Testis (tissue), 5 donors: ENCODE data around the gene ICAM2. TPM values are rescaled to one million over a fixed set of nuclear protein-coding genes. Genes with fewer than 3 reads are reported as not detected.

ENCODE experiments used
- DNase-seq: peaks from one replicate; pipeline ENCODE4 v3.0.0-alpha.2; 2019
- H3K27ac ChIP-seq, 2 donors: fragments of 200-600 bp; sonication (generic); one replicate each; pipeline ENCODE4 v1.5.1; 2019
- H3K27me3 ChIP-seq: fragments of 200-600 bp; sonication (generic); one replicate; pipeline ENCODE4 v1.5.1; 2019
- H3K36me3 ChIP-seq: fragments of 200-600 bp; sonication (generic); one replicate; pipeline ENCODE4 v1.5.1; 2017; ENCODE audit warnings: low read depth; ENCODE audit errors: missing control alignments
- H3K4me1 ChIP-seq: fragments of 200-600 bp; sonication (generic); one replicate; pipeline ENCODE4 v1.5.1; 2019
- H3K4me3 ChIP-seq, 2 donors: fragments of 200-600 bp; sonication (generic); one replicate each; pipeline ENCODE4 v1.5.1; 2017 to 2019
- H3K9me3 ChIP-seq: fragments of 200-600 bp; sonication (generic); one replicate; pipeline ENCODE4 v1.5.1; 2017
- POLR2A ChIP-seq: fragments of 450-650 bp; IDR thresholded peaks from one replicate; pipeline ENCODE4 v1.6.1; 2017; ENCODE audit warnings: antibody characterized with exemption, mild to moderate bottlenecking, moderate library complexity
- WGBS, 2 donors: methylation state at CpG; one replicate each; pipeline ENCODE4 v1.1.5; 2018; 5-methylcytosine and 5-hydroxymethylcytosine counted together
- intact Hi-C: fragments of 100-400 bp; cut with DNase I; formaldehyde crosslinking; loops from one replicate; pipeline ENCODE4 v1.15.1; 2023; ENCODE audit warnings: low total_unique reads
- long read RNA-seq, 2 donors: transcript quantifications; one replicate each; lab custom pipeline, GENCODE V29; 2026
- polyA plus RNA-seq: library from polyadenylated mRNA; stranded (reverse); fragments of 350-450 nt; fragmentation: Illumina TruSeq; extraction: RNeasy Lipid Tissue Mini Kit (QIAGEN cat#74804); gene quantifications from one replicate; pipeline ENCODE4 v1.2.3, GENCODE V29; 2014; ENCODE audit warnings: low read depth, low replicate concordance; ENCODE audit not compliant: insufficient read depth
- total RNA-seq, 2 donors: library from RNA; depleted of rRNA; stranded (reverse); fragments of >200 nt; gene quantifications; one replicate each; pipeline ENCODE4 v1.2.3, GENCODE V29; 2016
- TF ChIP-seq, protein P1 (sequence below), 3 experiments: fragments of 450-650 bp in 2 of 3; fragments of 200-600 bp in 1 of 3; sonication (generic) in 1 of 3; IDR thresholded peaks; one replicate each; pipeline ENCODE4 v1.5.1; 2016 to 2019; ENCODE audit warnings: antibody characterized with exemption in 3 of 3, mild to moderate bottlenecking in 2 of 3, moderate library complexity in 1 of 3

The ICAM2 gene
- 10 to 100 TPM in 1 of 2 donors, 1 to 10 TPM in 1; 5.2 to 11.3 TPM for total RNA-seq
- 12.1 TPM for polyA plus RNA-seq
- long read RNA-seq, donor 1, partial matches to known transcripts, result 0 of 4 reads
- long read RNA-seq, donor 1, other reads (novel, unspliced or antisense), result 0 of 4 reads
- long read RNA-seq, donor 2, partial matches to known transcripts, result 0 of 1 reads
- long read RNA-seq, donor 2, other reads (novel, unspliced or antisense), result 0 of 1 reads

DNA sequence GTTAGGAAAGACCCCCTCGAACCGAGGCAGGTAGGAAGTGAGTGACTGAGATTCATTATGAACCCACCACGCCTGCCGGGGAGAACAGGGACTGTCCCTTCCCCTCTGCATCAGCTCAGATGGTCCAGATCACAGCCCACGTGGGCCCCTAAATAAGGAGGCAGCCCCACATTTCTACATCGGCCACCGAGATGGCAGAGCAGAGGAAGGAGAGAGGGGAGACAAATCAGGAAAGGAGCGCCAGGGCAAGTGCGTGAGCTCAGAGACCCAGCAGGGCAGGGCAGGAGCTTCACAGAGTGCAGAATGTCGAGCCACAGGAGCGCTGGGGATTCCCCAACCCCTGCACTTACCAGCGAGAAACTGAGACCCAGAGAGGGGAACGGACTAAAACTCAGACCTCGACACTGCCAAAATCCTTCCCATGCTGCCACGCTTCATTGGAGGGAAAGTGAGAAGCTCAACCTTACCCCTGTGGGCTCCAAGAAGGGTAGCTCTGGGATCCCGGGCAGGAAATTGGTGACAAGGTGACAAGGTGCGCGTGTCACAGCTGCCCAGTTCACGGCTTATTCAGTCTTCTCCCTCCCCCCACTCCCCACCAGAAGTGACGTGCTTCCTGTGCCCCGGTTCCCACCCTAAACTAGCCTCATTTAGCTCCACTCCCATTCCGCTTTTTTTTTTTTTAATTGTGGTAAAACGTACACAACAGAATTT is at the start of gene ICAM2:
TSS of gene ICAM2 (minus strand) at position 578 of the 711 bp plus-strand sequence. CDS start 13,942 bp downstream, outside the sequence.
- Histone ChIP-seq H3K9me3 (no peaks in the 10 kb centered on the region), H3K4me3 (peak within 1 kb of the TSS; percentile 6 to 21), H3K4me1 (no peaks in the 10 kb centered on the region), H3K27ac (peak within 1 kb of the TSS in 1 of 2 donors; percentile 41), H3K27me3 (no peaks in the 10 kb centered on the region), H3K36me3 (no peaks in the 10 kb centered on the region)
- TF ChIP-seq, protein P1, sequence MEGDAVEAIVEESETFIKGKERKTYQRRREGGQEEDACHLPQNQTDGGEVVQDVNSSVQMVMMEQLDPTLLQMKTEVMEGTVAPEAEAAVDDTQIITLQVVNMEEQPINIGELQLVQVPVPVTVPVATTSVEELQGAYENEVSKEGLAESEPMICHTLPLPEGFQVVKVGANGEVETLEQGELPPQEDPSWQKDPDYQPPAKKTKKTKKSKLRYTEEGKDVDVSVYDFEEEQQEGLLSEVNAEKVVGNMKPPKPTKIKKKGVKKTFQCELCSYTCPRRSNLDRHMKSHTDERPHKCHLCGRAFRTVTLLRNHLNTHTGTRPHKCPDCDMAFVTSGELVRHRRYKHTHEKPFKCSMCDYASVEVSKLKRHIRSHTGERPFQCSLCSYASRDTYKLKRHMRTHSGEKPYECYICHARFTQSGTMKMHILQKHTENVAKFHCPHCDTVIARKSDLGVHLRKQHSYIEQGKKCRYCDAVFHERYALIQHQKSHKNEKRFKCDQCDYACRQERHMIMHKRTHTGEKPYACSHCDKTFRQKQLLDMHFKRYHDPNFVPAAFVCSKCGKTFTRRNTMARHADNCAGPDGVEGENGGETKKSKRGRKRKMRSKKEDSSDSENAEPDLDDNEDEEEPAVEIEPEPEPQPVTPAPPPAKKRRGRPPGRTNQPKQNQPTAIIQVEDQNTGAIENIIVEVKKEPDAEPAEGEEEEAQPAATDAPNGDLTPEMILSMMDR (IDR thresholded peaks at IDR 0.05), result no peak
- TF ChIP-seq POLR2A, result no peak
- intact Hi-C loops, result loop anchor here (10.0 kb wide), 1 partner anchor 105 kb away; the partner anchor contains the start of genes CSHL1 and GH1
- 55 to 61% methylated on average over 16 to 23 of the region's 23 CpGs for WGBS, 2 donors
- peak; percentile 35 for DNase-seq

DNA sequence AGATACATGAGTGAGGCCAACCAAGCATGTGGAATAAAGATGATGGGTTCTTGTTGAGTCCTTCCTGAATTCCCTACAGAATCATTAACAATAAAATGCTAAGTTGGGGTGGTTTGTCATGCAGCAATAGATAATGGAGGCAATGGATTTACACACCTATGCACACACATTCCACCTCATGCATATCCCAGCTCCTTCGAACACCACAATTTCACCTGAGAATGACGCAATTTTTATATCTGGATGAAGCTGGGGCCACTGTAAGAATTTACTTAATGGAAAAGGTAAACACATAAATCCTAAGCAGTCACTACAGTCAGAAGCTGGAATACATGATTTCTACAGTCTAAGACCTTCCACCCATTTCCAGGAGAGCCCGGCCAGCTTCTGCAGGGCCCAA is 49.8 kb upstream of the ICAM2 start:
- H3K4me1 ChIP-seq, result no peaks in the 10 kb centered on the region
- intact Hi-C loops, result no loop called here
- no peak for TF ChIP-seq POLR2A
- TF ChIP-seq, protein P1 (IDR thresholded peaks at IDR 0.05), result no peak
- peaks cover 4% of the 10 kb centered on the region for H3K36me3 ChIP-seq
- 94 to 97% methylated on average over 3 of the region's 3 CpGs for WGBS, 2 donors
- no peak overlapping the region for H3K27ac ChIP-seq
- H3K4me3 ChIP-seq, result no peak overlapping the region
- DNase-seq, result no peak
- H3K27me3 ChIP-seq, result no peaks in the 10 kb centered on the region
- H3K9me3 ChIP-seq, result no peaks in the 10 kb centered on the region

DNA sequence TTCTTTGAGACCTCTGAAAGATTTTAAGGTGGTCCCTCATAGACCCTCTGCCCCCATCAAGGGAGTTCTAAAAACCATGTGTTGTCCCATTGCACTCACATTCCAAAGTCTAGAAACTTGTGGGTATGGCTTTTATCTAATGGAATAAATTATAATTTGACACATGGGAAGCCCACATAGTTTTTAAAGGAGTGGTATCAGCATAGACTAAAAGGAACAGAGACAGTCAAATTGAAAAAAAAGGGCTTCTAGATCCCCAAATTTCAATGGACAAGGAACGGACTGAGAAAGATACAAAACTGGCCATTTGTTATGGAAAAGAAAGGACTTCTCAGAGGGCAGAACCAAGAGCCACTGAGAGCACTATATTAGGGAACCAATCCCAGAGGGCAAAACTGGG is 48.7 kb upstream of the ICAM2 start:
- DNase-seq, result no peak
- Histone ChIP-seq H3K27ac (no peak overlapping the region), H3K36me3 (peaks cover 4% of the 10 kb centered on the region), H3K9me3 (no peaks in the 10 kb centered on the region), H3K4me3 (no peak overlapping the region), H3K27me3 (no peaks in the 10 kb centered on the region), H3K4me1 (no peaks in the 10 kb centered on the region)
- TF ChIP-seq POLR2A, result no peak
- TF ChIP-seq, protein P1 (IDR thresholded peaks at IDR 0.05), result no peak
- intact Hi-C loops, result no loop called here
- 89 to 100% methylated on average over 1 of the region's 1 CpG for WGBS, 2 donors

DNA sequence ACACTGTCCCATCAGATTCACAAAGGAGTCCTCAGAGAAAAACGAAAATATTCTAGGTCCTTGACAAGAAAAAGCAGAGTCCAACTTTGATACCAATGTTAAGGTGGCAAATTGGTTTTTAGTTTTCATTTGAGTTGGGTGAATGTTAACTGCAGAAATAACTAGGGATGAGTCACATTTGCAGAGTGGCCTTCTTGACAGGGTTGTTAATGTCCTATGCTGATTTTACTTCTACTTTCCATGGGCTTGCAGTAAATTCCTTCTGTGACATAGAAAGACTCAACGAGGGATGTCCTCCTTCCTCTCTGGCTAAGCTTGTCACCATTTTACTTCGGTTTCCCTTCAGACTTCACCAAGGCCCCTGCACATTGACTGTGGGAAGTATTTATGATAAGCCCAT is 47.2 kb upstream of the ICAM2 start:
- Histone ChIP-seq H3K4me1 (no peaks in the 10 kb centered on the region), H3K9me3 (no peaks in the 10 kb centered on the region), H3K27me3 (no peaks in the 10 kb centered on the region), H3K4me3 (no peak overlapping the region), H3K27ac (no peak overlapping the region), H3K36me3 (peaks cover 4% of the 10 kb centered on the region)
- 82 to 87% methylated on average over 3 of the region's 3 CpGs for WGBS, 2 donors
- DNase-seq, result no peak
- TF ChIP-seq POLR2A, result no peak
- TF ChIP-seq, protein P1 (IDR thresholded peaks at IDR 0.05), result no peak
- intact Hi-C loops, result no loop called here
